K562 (cell line): ENCODE data around the gene KMO.

ENCODE experiments used
- CTCF ChIP-seq, 3 experiments: IDR thresholded peaks in 2 of 3; conservative IDR thresholded peaks in 1 of 3; 2 replicates each; pipeline ENCODE4 v1.5.1; 2011 to 2012; ENCODE audit warnings: low read length in 3 of 3, mild to moderate bottlenecking in 3 of 3, control low read depth in 2 of 3, improper control_type of control experiment in 1 of 3, inconsistent platforms in 1 of 3, low read depth in 1 of 3, mixed read lengths in 1 of 3, moderate library complexity in 1 of 3; ENCODE audit not compliant: insufficient read depth in 2 of 3
- SIRT6 ChIP-seq: IDR thresholded peaks from one replicate; pipeline ENCODE4 v1.6.1; 2012; ENCODE audit warnings: low read depth, mild to moderate bottlenecking, control low read depth, inconsistent platforms, low read length, moderate library complexity
- TF ChIP-seq, protein P1 (sequence below), 2 experiments: fragments of 450-650 bp; formaldehyde crosslinking in 1 of 2; IDR thresholded peaks; 2 replicates each; pipeline versions ENCODE4 v1.4.0 to v1.6.1; 2014 to 2020; ENCODE audit warnings: mild to moderate bottlenecking in 2 of 2, borderline replicate concordance in 1 of 2, low read depth in 1 of 2
- TF ChIP-seq, protein P2 (sequence below): sonication (generic); formaldehyde crosslinking; IDR thresholded peaks from 2 replicates; pipeline ENCODE4 v1.8.1; 2023; ENCODE audit warnings: mild to moderate bottlenecking, missing genetic modification reagents

- TF ChIP-seq, protein P1, sequence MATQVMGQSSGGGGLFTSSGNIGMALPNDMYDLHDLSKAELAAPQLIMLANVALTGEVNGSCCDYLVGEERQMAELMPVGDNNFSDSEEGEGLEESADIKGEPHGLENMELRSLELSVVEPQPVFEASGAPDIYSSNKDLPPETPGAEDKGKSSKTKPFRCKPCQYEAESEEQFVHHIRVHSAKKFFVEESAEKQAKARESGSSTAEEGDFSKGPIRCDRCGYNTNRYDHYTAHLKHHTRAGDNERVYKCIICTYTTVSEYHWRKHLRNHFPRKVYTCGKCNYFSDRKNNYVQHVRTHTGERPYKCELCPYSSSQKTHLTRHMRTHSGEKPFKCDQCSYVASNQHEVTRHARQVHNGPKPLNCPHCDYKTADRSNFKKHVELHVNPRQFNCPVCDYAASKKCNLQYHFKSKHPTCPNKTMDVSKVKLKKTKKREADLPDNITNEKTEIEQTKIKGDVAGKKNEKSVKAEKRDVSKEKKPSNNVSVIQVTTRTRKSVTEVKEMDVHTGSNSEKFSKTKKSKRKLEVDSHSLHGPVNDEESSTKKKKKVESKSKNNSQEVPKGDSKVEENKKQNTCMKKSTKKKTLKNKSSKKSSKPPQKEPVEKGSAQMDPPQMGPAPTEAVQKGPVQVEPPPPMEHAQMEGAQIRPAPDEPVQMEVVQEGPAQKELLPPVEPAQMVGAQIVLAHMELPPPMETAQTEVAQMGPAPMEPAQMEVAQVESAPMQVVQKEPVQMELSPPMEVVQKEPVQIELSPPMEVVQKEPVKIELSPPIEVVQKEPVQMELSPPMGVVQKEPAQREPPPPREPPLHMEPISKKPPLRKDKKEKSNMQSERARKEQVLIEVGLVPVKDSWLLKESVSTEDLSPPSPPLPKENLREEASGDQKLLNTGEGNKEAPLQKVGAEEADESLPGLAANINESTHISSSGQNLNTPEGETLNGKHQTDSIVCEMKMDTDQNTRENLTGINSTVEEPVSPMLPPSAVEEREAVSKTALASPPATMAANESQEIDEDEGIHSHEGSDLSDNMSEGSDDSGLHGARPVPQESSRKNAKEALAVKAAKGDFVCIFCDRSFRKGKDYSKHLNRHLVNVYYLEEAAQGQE (IDR thresholded peaks at IDR 0.05; ENCODE audit: borderline replicate concordance): no peak
- TF ChIP-seq, protein P1 (CRISPR knock-in tag; IDR thresholded peaks at IDR 0.05; ENCODE audit: low read depth): no peak
- no peak for TF ChIP-seq SIRT6
- no peak for TF ChIP-seq CTCF (IDR thresholded peaks at IDR 0.05 in 2 of 3, conservative IDR thresholded peaks at IDR 0.05 in 1 of 3; ENCODE audit: insufficient read depth in 2 of 3, low read depth in 1 of 3, low read length in 3 of 3)
- TF ChIP-seq, protein P2, sequence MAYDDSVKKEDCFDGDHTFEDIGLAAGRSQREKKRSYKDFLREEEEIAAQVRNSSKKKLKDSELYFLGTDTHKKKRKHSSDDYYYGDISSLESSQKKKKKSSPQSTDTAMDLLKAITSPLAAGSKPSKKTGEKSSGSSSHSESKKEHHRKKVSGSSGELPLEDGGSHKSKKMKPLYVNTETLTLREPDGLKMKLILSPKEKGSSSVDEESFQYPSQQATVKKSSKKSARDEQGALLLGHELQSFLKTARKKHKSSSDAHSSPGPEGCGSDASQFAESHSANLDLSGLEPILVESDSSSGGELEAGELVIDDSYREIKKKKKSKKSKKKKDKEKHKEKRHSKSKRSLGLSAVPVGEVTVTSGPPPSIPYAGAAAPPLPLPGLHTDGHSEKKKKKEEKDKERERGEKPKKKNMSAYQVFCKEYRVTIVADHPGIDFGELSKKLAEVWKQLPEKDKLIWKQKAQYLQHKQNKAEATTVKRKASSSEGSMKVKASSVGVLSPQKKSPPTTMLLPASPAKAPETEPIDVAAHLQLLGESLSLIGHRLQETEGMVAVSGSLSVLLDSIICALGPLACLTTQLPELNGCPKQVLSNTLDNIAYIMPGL (CRISPR knock-in tag): no peak
Observed at GRCh38 chr1:241495741-241496140, 36.4 kb upstream of the KMO start.
